ENCODE data around the gene OR2D3. TPM values are rescaled to one million over a fixed set of nuclear protein-coding genes. Genes with fewer than 3 reads are reported as not detected.

OR2D3 gene
- total and polyA plus RNA-seq, 5 donors: not detected

Other genes with a start within 250 kb of the OR2D3 start
- 10 to 100 TPM; 36.7 to 45.1 (median 41.9) TPM for gene MRPL17, start 237.7 kb upstream of the OR2D3 start, total RNA-seq
- gene MRPL17, start 237.7 kb upstream of the OR2D3 start, polyA plus RNA-seq: 44.7 TPM
- not detected for gene OR2AG2, start 149.0 kb upstream of the OR2D3 start, total RNA-seq
- not detected for gene OR2AG2, start 149.0 kb upstream of the OR2D3 start, polyA plus RNA-seq
- not detected for gene OR2AG1, start 138.0 kb upstream of the OR2D3 start, total RNA-seq
- not detected for gene OR2AG1, start 138.0 kb upstream of the OR2D3 start, polyA plus RNA-seq
- gene OR6A2, start 121.3 kb upstream of the OR2D3 start, total RNA-seq: under 1 TPM in 2 of 4 donors, not detected in 2; 0.06 to 0.08 TPM
- not detected for gene OR6A2, start 121.3 kb upstream of the OR2D3 start, polyA plus RNA-seq
- not detected for gene OR10A5, start 75.3 kb upstream of the OR2D3 start, total RNA-seq
- not detected for gene OR10A5, start 75.3 kb upstream of the OR2D3 start, polyA plus RNA-seq
- gene OR10A2, start 57.9 kb upstream of the OR2D3 start, total RNA-seq: not detected
- not detected for gene OR10A2, start 57.9 kb upstream of the OR2D3 start, polyA plus RNA-seq
- not detected for gene OR10A4, start 44.4 kb upstream of the OR2D3 start, total RNA-seq
- gene OR10A4, start 44.4 kb upstream of the OR2D3 start, polyA plus RNA-seq: not detected
- not detected for gene OR2D2, start 28.5 kb upstream of the OR2D3 start, total RNA-seq
- gene OR2D2, start 28.5 kb upstream of the OR2D3 start, polyA plus RNA-seq: not detected
- gene ZNF215, start 5.4 kb downstream of the OR2D3 start, total RNA-seq: 1 to 10 TPM in 1 of 4 donors, under 1 TPM in 3; 0.54 to 1.0 (median 0.81) TPM
- gene ZNF215, start 5.4 kb downstream of the OR2D3 start, polyA plus RNA-seq: 0.14 TPM
- gene ZNF214, start 99.3 kb downstream of the OR2D3 start, total RNA-seq: 1 to 10 TPM; 1.5 to 2.1 (median 2.1) TPM
- 0.48 TPM for gene ZNF214, start 99.3 kb downstream of the OR2D3 start, polyA plus RNA-seq
- gene NLRP14, start 99.5 kb downstream of the OR2D3 start, total RNA-seq: under 1 TPM in 1 of 4 donors, not detected in 3; 0.08 TPM
- 0.05 TPM for gene NLRP14, start 99.5 kb downstream of the OR2D3 start, polyA plus RNA-seq
- not detected for gene RBMXL2, start 168.0 kb downstream of the OR2D3 start, total RNA-seq
- gene RBMXL2, start 168.0 kb downstream of the OR2D3 start, polyA plus RNA-seq: not detected